Right forelimb (tissue), 1 donor: Measurements from ENCODE around the gene RHOH.

Experiments used
- DNase-seq: peaks from one replicate; pipeline ENCODE4 v3.0.0-alpha.2; 2018

The RHOH gene

DNA sequence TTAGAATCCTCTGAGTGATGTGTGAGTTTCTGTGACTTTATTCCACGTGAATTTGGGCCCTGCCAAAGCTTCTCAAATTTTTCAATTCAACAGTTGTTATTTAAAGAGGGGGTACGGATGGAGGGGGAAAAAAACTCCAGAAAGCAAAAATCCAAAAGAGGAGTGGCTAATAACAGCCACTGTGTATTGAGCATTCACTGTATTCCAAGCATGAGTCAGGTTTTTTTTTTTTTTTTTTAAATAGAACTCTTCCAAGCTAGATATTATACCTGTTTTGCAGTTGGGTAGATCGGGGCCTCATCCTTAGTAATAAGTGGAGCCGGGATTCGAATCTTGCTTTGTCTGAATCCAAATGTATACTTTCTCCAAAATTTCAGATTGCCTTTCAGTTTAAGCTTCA, 6.4 kb upstream of the RHOH start:
- no peak for DNase-seq

DNA sequence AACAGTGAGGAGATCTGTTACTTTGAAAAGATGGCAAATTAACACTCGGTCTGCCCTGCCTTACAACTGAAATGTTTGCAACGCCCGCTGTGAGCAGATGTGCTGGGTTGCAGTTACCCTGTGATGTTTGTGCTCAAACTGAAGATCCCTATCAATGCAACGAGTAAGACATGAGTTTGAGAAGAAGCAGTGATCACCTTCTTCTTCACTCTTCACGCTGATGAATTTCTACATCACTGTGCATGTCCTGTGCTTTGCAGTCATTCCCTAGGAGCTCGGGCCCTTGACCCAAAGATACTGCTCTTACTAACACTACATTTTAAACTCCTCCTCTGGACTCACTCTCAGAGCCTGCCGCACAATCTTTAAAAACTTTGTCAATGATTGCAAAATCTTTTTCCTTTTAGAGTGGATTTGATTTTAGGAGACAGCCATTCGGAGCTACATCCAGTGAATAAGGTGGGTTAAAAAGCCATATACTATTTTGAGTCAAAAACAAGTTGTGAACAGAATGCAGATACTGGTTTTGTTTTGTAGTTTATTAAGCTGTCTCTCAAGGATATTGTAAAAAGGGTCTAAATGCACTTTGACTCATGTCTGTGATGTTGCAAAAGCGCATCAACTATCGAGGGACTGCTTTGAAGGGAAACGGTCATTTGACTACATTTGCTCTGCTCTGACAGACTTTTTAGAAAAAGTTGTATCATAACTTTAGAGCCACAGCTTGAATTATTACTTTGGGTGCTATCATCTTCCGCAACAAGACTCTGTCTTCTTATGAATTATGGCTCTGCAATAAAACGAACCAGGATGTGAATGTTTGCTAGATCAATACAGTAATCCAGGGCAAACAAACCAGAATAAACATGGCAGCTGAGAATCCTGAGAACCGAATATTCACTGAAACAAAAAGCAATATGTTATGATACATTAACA, 5.7 kb upstream of the RHOH start:
- no peak for DNase-seq

DNA sequence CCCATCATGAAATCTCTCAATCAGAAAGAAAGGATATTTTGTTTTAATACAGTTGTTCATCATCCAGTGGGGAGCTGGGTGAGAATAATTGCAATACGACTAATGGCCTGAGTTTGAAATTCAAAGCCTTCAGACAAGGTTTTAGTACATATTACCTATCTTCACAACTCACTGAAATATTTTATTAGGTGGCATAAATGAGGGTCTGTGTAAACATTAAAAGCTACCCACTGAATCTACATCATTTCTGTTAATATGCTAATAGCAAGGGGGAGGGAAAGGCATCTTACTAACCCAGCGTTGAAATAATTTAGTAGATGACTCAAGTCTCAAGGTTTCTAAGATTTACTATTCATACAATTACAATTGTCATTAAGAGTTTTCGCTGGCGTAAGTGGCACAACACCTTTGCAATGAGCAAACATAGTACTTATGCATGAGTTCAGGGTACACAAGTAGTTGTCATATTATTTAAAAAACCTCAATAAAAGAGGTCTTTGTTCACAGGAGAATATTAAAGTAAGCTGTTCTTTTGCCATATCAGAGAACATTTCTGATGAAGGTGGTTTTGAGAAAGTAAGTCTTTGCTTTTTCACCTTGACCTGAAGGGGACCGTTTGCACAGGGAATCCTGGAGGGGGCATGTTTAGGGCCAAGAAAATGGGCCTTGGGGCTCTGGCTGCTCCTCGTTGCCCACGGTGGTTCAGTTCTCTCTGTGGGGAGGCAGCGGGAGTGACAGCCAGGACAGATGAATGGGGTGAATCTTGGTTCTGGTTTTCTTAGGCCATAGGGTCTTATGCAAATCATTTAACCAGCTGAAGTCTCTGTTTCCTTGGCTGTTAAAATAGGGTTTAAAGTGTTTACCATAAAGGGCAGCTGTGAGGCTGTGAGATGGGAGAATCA, 4.5 kb upstream of the RHOH start:
- no peak for DNase-seq

DNA sequence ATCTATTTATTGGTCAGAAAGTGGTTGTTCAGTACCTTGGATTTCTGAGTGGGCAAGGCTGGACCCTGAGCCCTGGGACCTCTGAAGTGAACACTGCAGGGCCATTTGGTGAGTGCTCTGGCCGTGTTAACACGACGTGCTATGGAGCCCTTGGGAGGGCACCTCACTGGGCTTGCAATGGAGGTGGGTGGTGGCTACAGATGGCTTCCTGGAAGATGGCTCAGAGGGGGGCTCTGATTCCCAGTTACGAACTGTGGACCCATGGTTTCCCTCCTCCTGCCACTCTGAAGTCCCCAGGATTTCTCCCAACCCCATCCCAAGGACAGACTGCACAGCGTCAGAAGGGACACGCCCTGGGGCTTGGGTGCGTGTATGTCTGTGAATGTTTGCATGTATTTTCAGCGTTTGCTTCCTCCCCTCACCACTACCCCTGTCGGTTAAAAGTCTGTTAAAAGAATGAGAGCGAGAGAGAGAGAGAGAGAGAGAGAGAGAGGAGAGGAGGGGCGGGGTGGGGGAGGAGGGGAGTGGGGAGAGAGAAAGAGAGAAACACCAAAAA, 3.7 kb upstream of the RHOH start:
- DNase-seq, result no peak

DNA sequence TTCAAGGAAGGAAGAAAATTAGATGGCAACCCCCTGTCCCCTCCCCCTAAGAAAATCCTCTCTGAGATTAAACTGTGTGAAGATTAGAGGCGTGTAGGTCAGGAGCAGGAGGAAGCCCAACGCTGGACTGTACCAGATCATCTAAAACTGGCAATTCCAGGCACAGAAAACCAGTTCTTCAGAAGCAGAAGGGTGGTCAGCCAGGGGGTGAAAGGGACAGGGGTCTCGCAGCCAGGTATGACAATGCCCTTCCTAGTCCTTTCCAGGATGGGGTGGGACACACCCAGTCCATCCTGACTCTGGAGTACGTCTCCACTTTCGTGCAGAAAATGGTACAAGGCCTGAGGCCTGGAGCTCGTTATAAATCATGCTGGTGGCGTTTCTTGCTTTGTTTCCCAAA, 3.3 kb upstream of the RHOH start:
- no peak for DNase-seq

DNA sequence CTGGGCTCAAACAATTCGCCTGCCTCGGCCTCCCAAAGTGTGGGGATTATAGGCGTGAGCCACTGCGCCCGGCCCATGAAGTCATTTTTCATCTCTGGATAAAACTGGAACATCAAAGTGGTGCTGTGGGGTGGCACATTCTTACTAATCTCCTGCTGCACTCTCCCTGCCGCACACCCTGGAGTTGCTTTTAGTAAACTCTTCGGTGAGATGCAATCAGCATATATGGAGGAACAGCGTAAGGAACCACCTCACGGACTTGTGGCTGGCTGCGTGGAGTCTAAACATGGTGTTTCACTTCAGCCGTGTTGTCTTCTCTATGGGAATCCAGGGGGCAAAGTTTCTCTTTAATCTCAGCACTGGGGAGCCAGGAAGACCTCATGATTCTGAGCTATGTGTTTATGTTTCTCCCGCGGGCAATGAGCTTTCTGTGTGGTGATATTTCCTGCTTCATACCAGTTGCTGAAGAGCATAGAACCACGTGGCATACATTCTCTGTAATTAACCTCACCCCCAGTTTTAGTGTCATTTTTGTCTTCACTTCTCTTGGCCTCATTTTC, 2.1 kb upstream of the RHOH start:
- DNase-seq, result no peak

DNA sequence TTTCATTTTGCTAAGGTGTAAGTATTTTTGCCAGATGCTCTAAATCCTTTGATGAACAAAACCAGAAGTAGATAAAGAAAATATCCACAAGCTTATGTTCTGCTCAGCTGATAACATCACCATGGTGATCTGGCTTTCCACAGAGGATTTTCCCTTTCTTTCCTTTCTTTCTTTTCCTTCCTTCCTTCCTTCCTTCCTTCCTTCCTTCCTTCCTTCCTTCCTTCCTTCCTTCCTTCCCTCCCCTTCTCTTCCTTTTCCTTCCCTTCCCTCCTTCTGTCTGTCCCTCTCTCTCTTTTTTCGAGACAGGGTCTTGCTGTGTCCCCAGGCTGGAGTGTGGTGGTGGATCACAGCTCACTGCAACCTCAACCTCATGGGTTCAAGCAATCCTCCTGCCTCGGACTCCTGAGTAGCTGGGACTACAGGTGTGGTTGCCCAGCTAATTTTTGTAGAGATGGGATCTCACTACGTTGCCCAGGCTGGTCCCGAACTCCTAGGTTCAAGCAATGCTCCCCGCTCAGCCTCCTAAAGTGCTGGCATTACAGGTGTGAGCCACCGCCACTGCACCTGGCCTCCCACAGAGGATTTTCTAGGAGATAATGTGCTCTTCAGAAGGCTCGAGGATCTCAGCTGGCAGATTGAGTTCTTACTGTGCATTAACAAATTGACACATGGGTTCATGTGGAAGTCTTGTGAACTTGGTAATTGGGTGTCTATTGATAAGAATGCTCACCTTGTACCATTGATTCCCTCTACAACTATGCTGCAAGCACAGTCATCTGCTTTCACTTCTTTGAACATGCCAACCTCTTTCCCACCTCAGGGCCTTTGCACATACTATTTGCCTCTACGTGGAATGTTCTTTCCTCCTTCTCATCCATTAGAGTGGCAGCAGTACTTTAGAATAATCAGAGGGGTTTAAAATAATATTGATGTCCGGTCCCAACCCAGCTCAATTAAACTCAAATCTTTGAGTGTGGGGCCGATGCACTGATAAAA, 1.4 kb upstream of the RHOH start:
- DNase-seq, result no peak

DNA sequence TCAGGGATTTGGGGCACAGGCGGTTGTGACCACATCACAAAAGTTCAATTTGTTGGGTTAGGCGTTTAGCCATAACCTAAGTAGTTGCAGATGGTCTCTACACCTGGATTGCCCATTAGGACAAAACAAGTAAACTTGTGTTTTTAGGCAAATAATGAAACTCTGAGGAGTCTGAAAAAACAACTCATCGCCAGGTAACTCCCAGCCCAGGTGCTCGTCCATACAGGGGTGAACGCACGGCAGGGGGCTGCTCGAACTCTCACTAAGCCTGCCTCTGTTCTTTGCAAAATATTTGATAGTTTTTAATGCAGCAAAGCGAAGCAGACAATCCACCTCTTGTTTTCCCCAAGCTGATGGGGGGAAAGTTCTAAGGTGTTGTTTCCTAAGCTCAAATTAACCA, 559 bp upstream of the RHOH start:
- no peak for DNase-seq

DNA sequence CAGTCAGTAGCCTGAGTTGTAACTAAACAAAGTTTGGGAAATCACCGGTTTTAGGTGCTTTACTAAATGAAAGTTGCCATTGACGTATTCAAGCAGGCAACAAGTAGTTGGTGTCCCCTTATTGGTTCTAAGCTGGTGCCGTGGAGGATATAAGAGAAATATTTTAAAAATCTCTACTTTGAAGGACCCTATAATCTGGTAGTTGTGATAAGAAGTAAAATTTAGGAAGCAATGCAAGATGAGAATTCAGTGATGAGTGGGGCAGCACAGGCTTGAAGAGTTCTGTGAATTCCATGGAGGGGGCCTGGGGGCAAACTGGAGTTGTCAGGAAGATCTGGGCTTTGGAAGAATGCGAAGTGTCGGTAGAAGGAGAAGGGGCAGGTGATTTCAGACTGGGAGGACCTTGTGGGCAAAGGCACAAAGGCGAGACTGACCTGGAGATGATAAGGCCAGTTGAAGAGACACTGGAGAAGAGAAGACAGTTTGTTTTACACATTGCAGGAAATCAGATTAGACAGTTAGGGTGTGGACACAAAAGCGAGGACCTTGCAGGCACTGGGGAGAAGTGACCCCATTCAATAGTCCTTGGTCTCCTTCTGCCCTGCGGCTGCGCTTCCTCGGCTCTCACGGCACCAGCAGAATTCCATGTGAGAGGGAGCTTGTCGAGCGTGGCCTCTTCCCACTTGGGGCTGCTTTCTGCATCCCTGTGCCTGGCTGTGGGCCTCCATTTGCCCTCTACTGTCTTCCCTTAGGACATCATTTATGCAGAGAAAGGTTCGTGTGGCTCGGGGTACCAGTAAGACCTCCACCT, 1.3 kb downstream of the RHOH start:
- no peak for DNase-seq

DNA sequence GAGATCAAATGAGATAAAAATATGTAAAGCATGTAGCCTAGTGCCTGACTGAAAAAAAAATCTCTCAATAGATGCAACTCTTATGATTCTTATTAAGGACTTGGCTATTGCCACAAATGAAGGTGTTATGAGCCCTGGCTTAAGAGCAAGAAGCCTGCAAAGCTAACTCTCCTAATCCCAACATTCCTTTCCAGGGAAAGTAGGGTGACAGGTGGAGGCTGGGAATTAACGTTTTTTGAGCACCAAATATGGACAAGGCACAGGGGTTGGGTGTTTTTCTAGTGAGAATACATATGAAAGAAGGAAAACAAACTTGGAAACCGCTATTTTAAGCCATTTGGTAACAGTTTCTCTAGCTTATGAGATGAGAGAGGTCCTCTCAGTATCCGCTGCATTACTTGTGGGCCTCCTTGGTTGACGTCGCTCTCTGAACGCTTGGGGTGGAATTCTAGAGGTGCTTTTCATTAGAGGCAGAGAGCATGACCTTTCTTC, 2.4 kb downstream of the RHOH start:
- DNase-seq, result no peak

DNA sequence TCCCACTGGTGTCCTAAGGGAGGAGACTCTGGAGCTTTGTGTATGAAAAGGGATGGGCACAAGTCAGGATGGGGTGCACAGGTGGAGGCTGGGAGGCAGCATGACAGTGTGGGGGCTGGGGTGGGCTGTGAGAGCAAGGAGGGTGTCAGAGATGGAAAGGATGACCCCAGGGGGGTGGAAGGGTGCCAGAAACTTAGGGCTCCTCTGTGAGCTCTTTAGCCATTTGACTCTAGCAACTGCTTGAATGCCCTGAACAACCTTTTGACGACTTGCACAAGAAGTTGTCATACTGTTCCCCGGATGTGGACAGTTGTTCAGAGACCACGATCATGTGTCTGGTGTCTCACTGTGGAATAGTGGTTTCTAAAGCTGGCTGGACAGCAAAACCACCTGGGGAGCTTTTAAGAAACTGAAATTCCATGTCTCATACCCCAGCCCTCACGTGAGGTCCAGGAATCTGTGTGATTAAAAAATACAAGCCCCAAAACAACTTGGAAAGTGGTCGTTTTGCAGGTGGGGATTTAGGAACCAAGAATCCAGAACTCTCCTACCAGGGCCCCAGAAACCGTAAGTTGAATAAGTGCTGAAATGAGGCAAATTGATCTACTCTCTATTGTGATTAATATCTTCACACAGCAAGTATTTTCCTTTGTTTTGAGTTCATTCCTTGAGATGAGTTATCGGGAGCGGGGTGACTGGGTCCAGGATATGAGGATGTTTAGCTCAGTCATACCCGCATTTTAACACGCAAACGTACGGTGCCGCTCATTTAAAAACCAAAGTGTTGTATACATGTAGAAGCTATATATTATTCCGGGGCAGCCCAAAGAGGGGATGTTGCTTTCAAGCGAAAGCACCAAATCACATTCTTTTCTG, 3.4 kb downstream of the RHOH start:
- DNase-seq, result no peak

DNA sequence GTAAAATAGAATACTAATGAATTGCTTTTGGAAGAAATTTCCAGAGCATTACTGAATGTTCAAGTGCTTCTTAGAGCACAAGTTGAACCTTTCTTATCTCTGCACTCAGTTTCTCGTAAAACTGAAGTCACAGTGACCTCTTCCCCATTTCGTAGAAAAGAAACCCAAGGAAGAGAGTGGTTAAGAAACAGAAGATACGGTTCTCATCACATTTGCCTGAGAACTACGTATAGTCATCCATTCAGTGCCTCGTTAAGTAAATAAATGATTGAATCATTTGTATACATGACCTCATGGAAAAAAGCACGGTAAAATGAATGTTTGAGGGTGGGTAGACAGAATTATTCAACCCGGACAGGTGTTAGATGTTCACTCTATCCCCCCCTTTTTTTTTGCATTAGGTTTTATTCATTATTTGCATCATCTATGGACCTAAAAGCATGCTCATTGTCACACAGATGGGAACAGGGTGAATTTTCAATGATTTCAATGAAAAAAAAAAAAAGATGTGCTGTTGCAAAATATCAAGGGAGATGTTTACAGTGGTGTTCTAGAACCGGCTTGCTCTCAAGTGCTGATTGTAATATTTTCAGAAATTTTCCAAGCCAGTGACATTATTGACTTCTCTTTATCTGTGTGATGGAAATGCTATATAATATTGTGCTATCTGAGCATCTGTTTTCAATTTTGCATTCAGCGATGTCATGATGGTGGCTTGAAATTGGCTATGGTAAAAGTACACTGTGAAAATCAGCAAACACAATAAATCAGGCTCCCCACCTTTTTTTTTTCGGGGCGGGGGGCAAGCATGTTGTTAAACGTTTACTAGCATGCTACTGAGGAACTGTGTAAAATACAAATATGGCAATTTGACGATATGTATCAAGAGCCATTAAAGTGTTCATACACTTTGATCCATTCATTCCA, 4.3 kb downstream of the RHOH start:
- no peak for DNase-seq

DNA sequence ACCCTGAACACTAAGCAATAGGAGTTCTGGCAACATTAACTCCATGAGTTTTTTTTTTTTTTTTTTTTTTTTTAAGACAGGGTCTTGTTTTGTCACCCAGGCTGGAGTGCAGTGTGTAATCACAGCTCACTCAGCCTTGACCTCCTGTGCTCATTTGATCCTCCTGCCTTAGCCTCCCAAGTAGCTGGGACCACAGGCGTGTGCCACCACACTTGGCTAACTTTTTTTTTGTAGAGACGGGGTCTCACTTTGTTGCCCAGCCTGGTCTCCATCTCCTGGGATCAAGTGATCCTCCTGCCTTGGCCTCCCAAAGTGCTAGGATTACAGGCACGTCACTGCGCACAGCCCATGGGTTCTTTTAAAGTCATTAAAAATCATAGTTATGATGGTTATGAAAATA, 5.1 kb downstream of the RHOH start:
- no peak for DNase-seq

DNA sequence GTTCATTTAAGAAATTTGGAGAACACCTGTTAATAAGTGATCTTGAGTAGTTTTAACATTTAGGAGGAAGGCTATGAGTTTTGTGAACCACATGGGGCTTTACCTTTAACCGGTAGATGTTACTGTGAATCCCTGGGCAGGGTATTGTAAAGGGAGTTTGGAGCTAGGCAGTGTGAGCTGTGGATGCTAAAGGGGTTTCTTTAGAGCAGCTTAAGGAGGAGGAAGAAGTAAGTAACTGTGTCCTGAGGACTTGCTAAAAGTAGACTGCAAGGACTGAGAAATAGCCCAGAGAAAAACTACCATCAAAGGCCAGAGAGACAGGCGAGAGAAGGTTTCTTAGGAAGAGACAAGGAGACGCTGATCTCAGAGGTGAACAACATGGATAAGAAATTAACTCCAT, 5.6 kb downstream of the RHOH start:
- DNase-seq, result no peak

DNA sequence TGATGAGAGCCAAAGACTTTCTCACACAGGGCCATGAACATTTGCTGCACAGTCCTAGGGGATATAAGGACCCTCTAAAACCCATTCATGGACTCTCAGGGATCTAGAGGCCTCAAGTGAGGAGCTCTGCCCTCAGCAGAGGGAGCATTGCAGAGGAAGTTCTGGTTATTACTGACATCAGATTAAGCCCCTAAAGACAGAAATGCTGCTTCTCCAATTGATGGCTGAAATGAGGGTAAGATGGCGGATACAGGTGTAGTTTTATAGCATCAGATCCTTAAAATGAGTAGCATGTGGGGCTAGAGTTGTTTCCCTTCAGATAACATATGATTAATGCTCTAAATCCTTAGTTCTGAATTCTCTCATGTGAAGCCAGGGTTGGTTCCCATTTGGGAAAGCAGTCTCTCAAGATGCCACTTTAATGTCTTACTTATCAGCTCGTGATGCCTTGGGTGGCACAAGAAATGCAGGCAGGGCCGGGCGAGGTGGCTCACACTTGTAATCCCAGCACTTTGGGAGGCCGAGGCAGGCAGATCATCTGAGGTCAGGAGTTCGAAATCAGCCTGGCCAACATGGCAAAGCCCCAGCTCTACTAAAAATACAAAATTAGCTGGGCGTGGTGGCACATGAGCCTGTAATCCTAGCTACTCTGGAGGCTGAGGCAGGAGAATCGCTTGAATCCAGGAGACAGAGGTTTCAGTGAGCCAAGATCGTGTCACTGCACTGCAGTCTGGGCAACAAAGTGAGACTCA, 7.9 kb downstream of the RHOH start:
- no peak for DNase-seq

DNA sequence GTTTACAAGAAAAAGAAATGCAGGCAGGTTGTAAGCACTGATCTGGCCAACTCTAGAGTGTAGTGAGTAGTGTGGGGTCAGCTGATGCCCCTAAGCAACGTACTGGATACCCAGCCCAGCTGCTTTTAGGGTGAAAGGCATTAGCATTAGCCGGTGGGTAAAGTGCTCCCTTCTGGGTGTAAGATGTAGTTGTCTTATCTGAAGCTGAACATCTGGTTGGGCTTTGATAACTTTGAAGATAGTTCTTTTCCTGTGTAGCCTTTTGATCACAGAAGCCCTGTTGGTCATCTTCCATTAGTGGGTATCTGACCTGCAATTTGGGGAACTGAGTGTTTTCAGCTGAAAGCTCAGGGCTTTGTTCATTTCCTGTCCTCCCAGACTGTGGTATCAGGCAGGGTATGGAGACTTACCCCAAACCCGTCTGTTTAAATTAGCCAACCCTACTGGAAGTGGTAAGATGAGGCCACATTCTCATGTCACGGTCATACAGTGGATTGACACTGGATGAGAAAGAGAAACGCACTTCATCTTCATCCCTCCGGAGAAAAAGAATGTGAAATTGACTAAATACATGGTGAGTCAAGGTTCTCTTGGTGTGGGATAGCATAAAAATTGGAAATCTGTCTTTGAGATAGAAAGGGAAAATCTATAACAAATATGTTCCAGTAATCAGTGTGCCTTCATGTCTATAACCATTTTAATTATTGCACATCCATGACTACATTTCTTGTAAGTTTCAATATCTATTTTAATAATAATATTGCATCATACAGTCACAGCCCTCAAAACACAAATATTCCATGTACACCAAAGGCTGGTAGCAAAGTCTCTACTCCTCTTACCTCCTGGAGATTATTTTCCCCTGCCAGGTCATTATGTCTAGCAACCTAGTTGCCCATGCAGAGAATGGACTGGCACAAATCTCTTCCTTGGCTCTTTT, 8.7 kb downstream of the RHOH start:
- DNase-seq, result no peak

DNA sequence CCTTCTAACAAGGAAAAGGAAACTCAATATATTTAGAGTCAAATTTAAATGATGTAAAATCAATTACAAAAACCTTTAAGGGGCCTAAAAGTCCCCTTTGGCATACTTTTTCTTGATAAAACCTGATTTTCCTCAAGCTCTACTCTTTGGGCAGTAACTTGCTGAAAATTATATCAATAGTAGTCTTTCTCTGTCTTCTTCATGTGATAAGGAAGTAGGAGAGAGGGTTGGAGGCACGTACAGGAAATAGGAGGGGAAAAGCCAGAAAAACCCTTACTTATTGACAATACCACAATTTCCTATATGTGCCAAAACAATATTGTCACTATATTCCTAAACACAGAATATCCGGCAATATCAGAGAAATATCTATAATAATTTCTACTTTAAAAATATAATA, 9.6 kb downstream of the RHOH start:
- DNase-seq, result no peak
